Measurements from ENCODE around the gene GRIK3.

DNA sequence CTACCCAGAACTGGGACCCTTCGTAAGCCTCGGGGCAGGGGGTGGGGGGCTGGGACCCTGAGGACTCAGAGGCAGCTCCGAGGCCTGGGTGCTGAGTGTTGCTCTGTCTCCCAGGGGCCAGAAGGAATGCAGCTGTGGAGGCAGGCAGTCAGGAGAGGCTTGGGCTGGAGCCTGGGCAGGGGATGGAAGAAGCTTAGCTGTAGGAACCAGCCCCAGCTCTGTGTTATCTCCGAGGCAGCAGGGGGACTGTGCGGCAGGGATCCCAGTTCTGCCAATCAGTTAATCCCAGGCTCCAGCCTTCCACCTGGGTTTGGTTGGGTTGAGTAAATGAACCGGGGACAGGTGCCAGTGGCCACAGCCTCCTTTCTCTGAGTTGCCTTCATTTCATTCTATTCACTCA, 8.2 kb upstream of the GRIK3 start:
- no peak for TF ChIP-seq CEBPB (IDR thresholded peaks at IDR 0.05)
- TF ChIP-seq, protein P1, sequence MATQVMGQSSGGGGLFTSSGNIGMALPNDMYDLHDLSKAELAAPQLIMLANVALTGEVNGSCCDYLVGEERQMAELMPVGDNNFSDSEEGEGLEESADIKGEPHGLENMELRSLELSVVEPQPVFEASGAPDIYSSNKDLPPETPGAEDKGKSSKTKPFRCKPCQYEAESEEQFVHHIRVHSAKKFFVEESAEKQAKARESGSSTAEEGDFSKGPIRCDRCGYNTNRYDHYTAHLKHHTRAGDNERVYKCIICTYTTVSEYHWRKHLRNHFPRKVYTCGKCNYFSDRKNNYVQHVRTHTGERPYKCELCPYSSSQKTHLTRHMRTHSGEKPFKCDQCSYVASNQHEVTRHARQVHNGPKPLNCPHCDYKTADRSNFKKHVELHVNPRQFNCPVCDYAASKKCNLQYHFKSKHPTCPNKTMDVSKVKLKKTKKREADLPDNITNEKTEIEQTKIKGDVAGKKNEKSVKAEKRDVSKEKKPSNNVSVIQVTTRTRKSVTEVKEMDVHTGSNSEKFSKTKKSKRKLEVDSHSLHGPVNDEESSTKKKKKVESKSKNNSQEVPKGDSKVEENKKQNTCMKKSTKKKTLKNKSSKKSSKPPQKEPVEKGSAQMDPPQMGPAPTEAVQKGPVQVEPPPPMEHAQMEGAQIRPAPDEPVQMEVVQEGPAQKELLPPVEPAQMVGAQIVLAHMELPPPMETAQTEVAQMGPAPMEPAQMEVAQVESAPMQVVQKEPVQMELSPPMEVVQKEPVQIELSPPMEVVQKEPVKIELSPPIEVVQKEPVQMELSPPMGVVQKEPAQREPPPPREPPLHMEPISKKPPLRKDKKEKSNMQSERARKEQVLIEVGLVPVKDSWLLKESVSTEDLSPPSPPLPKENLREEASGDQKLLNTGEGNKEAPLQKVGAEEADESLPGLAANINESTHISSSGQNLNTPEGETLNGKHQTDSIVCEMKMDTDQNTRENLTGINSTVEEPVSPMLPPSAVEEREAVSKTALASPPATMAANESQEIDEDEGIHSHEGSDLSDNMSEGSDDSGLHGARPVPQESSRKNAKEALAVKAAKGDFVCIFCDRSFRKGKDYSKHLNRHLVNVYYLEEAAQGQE (IDR thresholded peaks at IDR 0.05): no peak
- TF ChIP-seq JUNB (IDR thresholded peaks at IDR 0.05): no peak
- no peak for TF ChIP-seq PHF8 (IDR thresholded peaks at IDR 0.05; ENCODE audit: borderline replicate concordance, low read depth)
- TF ChIP-seq, protein P2, sequence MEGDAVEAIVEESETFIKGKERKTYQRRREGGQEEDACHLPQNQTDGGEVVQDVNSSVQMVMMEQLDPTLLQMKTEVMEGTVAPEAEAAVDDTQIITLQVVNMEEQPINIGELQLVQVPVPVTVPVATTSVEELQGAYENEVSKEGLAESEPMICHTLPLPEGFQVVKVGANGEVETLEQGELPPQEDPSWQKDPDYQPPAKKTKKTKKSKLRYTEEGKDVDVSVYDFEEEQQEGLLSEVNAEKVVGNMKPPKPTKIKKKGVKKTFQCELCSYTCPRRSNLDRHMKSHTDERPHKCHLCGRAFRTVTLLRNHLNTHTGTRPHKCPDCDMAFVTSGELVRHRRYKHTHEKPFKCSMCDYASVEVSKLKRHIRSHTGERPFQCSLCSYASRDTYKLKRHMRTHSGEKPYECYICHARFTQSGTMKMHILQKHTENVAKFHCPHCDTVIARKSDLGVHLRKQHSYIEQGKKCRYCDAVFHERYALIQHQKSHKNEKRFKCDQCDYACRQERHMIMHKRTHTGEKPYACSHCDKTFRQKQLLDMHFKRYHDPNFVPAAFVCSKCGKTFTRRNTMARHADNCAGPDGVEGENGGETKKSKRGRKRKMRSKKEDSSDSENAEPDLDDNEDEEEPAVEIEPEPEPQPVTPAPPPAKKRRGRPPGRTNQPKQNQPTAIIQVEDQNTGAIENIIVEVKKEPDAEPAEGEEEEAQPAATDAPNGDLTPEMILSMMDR (IDR thresholded peaks at IDR 0.05): no peak
- TF ChIP-seq EP300 (IDR thresholded peaks at IDR 0.05): no peak
- no peak for TF ChIP-seq POLR2AphosphoS2 (conservative IDR thresholded peaks at IDR 0.05; ENCODE audit: low read length)
- no peak for TF ChIP-seq POLR2A (IDR thresholded peaks at IDR 0.05; ENCODE audit: low read length)
- TF ChIP-seq, protein P3, sequence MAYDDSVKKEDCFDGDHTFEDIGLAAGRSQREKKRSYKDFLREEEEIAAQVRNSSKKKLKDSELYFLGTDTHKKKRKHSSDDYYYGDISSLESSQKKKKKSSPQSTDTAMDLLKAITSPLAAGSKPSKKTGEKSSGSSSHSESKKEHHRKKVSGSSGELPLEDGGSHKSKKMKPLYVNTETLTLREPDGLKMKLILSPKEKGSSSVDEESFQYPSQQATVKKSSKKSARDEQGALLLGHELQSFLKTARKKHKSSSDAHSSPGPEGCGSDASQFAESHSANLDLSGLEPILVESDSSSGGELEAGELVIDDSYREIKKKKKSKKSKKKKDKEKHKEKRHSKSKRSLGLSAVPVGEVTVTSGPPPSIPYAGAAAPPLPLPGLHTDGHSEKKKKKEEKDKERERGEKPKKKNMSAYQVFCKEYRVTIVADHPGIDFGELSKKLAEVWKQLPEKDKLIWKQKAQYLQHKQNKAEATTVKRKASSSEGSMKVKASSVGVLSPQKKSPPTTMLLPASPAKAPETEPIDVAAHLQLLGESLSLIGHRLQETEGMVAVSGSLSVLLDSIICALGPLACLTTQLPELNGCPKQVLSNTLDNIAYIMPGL (CRISPR knock-in tag; IDR thresholded peaks at IDR 0.05; ENCODE audit: borderline replicate concordance): no peak
- no peak for TF ChIP-seq MYC (IDR thresholded peaks at IDR 0.05; ENCODE audit: borderline replicate concordance, low read length)
- no peak for TF ChIP-seq RAD21 (conservative IDR thresholded peaks at IDR 0.05 in 1 of 2, IDR thresholded peaks at IDR 0.05 in 1 of 2)
- no peak for TF ChIP-seq KDM5A (IDR thresholded peaks at IDR 0.05)
- TF ChIP-seq SMC3 (IDR thresholded peaks at IDR 0.05): no peak
- TF ChIP-seq, protein P4, sequence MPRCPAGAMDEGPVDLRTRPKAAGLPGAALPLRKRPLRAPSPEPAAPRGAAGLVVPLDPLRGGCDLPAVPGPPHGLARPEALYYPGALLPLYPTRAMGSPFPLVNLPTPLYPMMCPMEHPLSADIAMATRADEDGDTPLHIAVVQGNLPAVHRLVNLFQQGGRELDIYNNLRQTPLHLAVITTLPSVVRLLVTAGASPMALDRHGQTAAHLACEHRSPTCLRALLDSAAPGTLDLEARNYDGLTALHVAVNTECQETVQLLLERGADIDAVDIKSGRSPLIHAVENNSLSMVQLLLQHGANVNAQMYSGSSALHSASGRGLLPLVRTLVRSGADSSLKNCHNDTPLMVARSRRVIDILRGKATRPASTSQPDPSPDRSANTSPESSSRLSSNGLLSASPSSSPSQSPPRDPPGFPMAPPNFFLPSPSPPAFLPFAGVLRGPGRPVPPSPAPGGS (IDR thresholded peaks at IDR 0.05): no peak
